K562 (cell line): Measurements from ENCODE around the gene APOL3. TPM values are rescaled to one million over a fixed set of nuclear protein-coding genes. Genes with fewer than 3 reads are reported as not detected.

Experiments used
- ATAC-seq: fragments of 200-7000 bp; cut with Tn5 transposase; 3 replicates; pipeline ENCODE4 v1.9.1; 2020; ENCODE audit warnings: moderate library complexity
- BruUV-seq: library from RNA; stranded (reverse); fragments of 400-500 nt; replicated peaks from 2 replicates; lab custom pipeline; 2021; lab: Mats Ljungman, UMichigan
- CTCF ChIA-PET: fragments of 300-600 bp; formaldehyde crosslinking; extraction: SDS; loops from one replicate; lab custom pipeline; 2021; ENCODE audit warnings: low intra/inter-chr PET ratio; lab: Yijun Ruan, JAX
- POLR2A ChIA-PET: fragments of 300-600, 350-650 bp; sonication (Branson Sonifier 250); formaldehyde crosslinking; extraction: SDS; loops from one replicate; lab custom pipeline; 2021; ENCODE audit warnings: antibody characterized with exemption, inconsistent platforms; lab: Yijun Ruan, JAX
- DNase-seq, 4 experiments: peaks; one replicate each; pipeline versions ENCODE4 v3.0.0 to v3.0.0-alpha.2; 2011 to 2018; ENCODE audit warnings: low spot score in 3 of 4, mixed read lengths in 3 of 4; ENCODE audit errors: extremely low read depth in 1 of 4
- FAIRE-seq: peaks from 2 replicates; lab custom pipeline; 2011; peaks lifted over from hg19 to GRCh38; lab: Jason Lieb, UNC
- H2AFZ ChIP-seq: 2 replicates; pipeline ENCODE4 v1.6.0; 2011; ENCODE audit warnings: low read depth, low read length, control low read depth, inconsistent platforms
- H3K27ac ChIP-seq: fragments of 200-600 bp; 3 replicates; pipeline ENCODE4 v1.8.0; 2011; ENCODE audit warnings: low read depth, mild to moderate bottlenecking, control low read depth, inconsistent platforms, low read length, moderate library complexity, mixed read lengths; ENCODE audit errors: extremely low read depth
- H3K27me3 ChIP-seq, 2 experiments: fragments of 300-600 bp in 1 of 2; 2 replicates in 1 of 2; 3 replicates in 1 of 2; pipeline versions ENCODE4 v1.6.0 to v1.8.0; 2011; ENCODE audit warnings: inconsistent platforms in 2 of 2, low read length in 2 of 2, mild to moderate bottlenecking in 1 of 2, mixed read lengths in 1 of 2, moderate library complexity in 1 of 2; ENCODE audit not compliant: control insufficient read depth in 2 of 2, insufficient read depth in 2 of 2
- H3K36me3 ChIP-seq: fragments of 300-600 bp; 3 replicates; pipeline ENCODE4 v1.8.0; 2011; ENCODE audit warnings: mild to moderate bottlenecking, low read length, inconsistent platforms; ENCODE audit not compliant: control insufficient read depth, insufficient read depth
- H3K4me1 ChIP-seq, 2 experiments: fragments of 200-600 bp in 1 of 2; replicated peaks in 1 of 2; 2 replicates in 1 of 2; 3 replicates in 1 of 2; pipeline versions ENCODE4 v1.5.1 to v1.8.0; 2011; ENCODE audit warnings: inconsistent platforms in 2 of 2, low read length in 2 of 2, mild to moderate bottlenecking in 1 of 2, mixed read lengths in 1 of 2, moderate library complexity in 1 of 2; ENCODE audit not compliant: control insufficient read depth in 2 of 2, insufficient read depth in 2 of 2
- H3K4me2 ChIP-seq: 2 replicates; pipeline ENCODE4 v1.6.1; 2011; ENCODE audit warnings: low read length, control low read depth, inconsistent platforms, mixed read lengths; ENCODE audit not compliant: insufficient read depth
- H3K4me3 ChIP-seq: fragments of 200-600 bp; sonication (generic), shearing (Covaris generic); 2 replicates; pipeline ENCODE4 v1.5.1; 2016; ENCODE audit warnings: control low read depth, inconsistent platforms
- H3K79me2 ChIP-seq: fragments of 200-600 bp; 3 replicates; pipeline ENCODE4 v1.8.0; 2011; ENCODE audit warnings: low read length, inconsistent platforms; ENCODE audit not compliant: control insufficient read depth, insufficient read depth
- H3K9ac ChIP-seq, 2 experiments: 2 replicates each; pipeline versions ENCODE4 v1.6.0 to v1.6.1; 2011; ENCODE audit warnings: low read depth in 2 of 2, low read length in 2 of 2, control low read depth in 1 of 2, inconsistent platforms in 1 of 2, mild to moderate bottlenecking in 1 of 2, mixed read lengths in 1 of 2; ENCODE audit not compliant: insufficient read depth in 1 of 2
- H3K9me1 ChIP-seq: one replicate; pipeline ENCODE4 v1.6.0; 2011; ENCODE audit warnings: inconsistent platforms, mild to moderate bottlenecking, low read length, moderate library complexity; ENCODE audit not compliant: control insufficient read depth, insufficient read depth
- H3K9me3 ChIP-seq: replicated peaks from 2 replicates; pipeline ENCODE4 v1.5.1; 2011; ENCODE audit warnings: low read depth, low read length, inconsistent platforms; ENCODE audit not compliant: control insufficient read depth, insufficient read depth
- H4K20me1 ChIP-seq: replicated peaks from 2 replicates; pipeline ENCODE4 v1.6.1; 2011; ENCODE audit warnings: low read length, inconsistent platforms, mixed read lengths; ENCODE audit not compliant: control insufficient read depth, insufficient read depth
- CBFA2T3 ChIP-seq: fragments of 450-650 bp; IDR thresholded peaks from 2 replicates; pipeline ENCODE4 v1.6.1; 2017
- HDAC2 ChIP-seq: fragments of 450-650 bp; IDR thresholded peaks from 2 replicates; pipeline ENCODE4 v1.6.1; 2016; ENCODE audit warnings: mild to moderate bottlenecking
- L3MBTL2 ChIP-seq: fragments of 450-650 bp; IDR thresholded peaks from 2 replicates; pipeline ENCODE4 v1.6.1; 2016; ENCODE audit warnings: mild to moderate bottlenecking, moderate library complexity
- NFE2 ChIP-seq: IDR thresholded peaks from 2 replicates; pipeline ENCODE4 v1.6.1; 2014; ENCODE audit warnings: antibody characterized with exemption, low read depth
- NFRKB ChIP-seq: fragments of 450-650 bp; IDR thresholded peaks from 2 replicates; pipeline ENCODE4 v1.6.1; 2016; ENCODE audit warnings: low read depth
- RBBP5 ChIP-seq: fragments of 200-600 bp; sonication (generic); IDR thresholded peaks from 2 replicates; pipeline ENCODE4 v1.6.1; 2012; ENCODE audit warnings: borderline replicate concordance, mild to moderate bottlenecking, low read length, control low read depth, inconsistent platforms; ENCODE audit not compliant: insufficient read depth, poor library complexity, severe bottlenecking
- ZNF3 ChIP-seq: fragments of 250-450 bp; sonication (Bioruptor Pico); IDR thresholded peaks from 2 replicates; pipeline ENCODE4 v1.5.0; 2021; ENCODE audit warnings: mild to moderate bottlenecking, moderate library complexity
- ZNF384 ChIP-seq: IDR thresholded peaks from 2 replicates; pipeline ENCODE4 v1.6.1; 2012; ENCODE audit warnings: low read depth, low read length, improper control_type of control experiment
- ZNF778 ChIP-seq: fragments of 450-650 bp; formaldehyde crosslinking; IDR thresholded peaks from 2 replicates; pipeline ENCODE4 v1.4.0; 2020; ENCODE audit warnings: mild to moderate bottlenecking, moderate library complexity
- WGBS: fragments of 100-300 bp; shearing (Covaris generic); methylation state at CpG from one replicate; pipeline ENCODE4 v1.1.6; 2016; ENCODE audit warnings: low coverage, mixed read lengths; ENCODE audit not compliant: insufficient coverage; ENCODE audit errors: missing lambda C conversion rate; 5-methylcytosine and 5-hydroxymethylcytosine counted together
- in situ Hi-C: fragments of 300-500 bp; cut with MboI; formaldehyde crosslinking; loops from 4 replicates; pipeline ENCODE4 v1.15.0; 2018; ENCODE audit warnings: inconsistent platforms, mixed read lengths
- intact Hi-C: fragments of 100-400 bp; cut with micrococcal nuclease; formaldehyde crosslinking; loops from 2 replicates; pipeline ENCODE4 v1.14.2; 2022
- polyA plus RNA-seq, 8 experiments: library from polyadenylated mRNA; depleted of rRNA in 4 of 8; stranded (reverse) in 5 of 8; unstranded in 3 of 8; fragments of >200 nt; fragmentation: Nextera tagmentation in 2 of 8; fragmentation: Illumina TruSeq in 1 of 8; extraction: Ambion mirVana in 2 of 8; extraction: Trizol in 1 of 8; gene quantifications; 2 replicates each; pipeline versions ENCODE4 v1.2.1 to v1.2.3, GENCODE V29; 2011 to 2014; ENCODE audit warnings: inconsistent platforms in 1 of 8, missing spikeins in 1 of 8
- total RNA-seq, 7 experiments: library from RNA; depleted of rRNA in 6 of 7; stranded (reverse); fragments of >200 nt in 6 of 7; fragmentation: Illumina TruSeq in 2 of 7; extraction: Trizol in 2 of 7; gene quantifications; 2 replicates each; pipeline versions ENCODE4 v1.2.1 to v1.2.3, GENCODE V29; 2011 to 2021; ENCODE audit warnings: low replicate concordance in 1 of 7
- TF ChIP-seq, protein P1 (sequence below): fragments of 250-450 bp; sonication (Bioruptor Pico); IDR thresholded peaks from 2 replicates; pipeline ENCODE4 v1.8.0; 2022; ENCODE audit warnings: inconsistent platforms

APOL3 gene
- total and polyA plus RNA-seq, 9 of the 15 experiments (the other 6 are each of a cell fraction or from before 2014, with no cell fraction given): 0.25 to 1.1 (median 0.56) TPM; not detected in 1

- Histone ChIP-seq H3K9ac (peak overlapping the region; percentile 38 to 73; a peak in 3 of 4 replicates), H3K36me3 (no peaks in the 10 kb centered on the region), H3K9me3 (no peaks in the 10 kb centered on the region), H3K27me3 (peaks cover 0 to 14% of the 10 kb centered on the region in 2 experiments; a peak in 2 of 5 replicates), H3K9me1 (no peaks in the 10 kb centered on the region), H3K4me3 (no peak overlapping the region), H3K27ac (peak overlapping the region; percentile 73), H4K20me1 (no peaks in the 10 kb centered on the region), H3K79me2 (no peaks in the 10 kb centered on the region), H3K4me1 (peaks cover 2 to 9% of the 10 kb centered on the region in 2 experiments; a peak in 4 of 5 replicates), H2AFZ (peak overlapping the region; percentile 99), H3K4me2 (peak overlapping the region; percentile 62)
- intact Hi-C loops (loop anchor here (1.0 to 5.0 kb wide), 4 partner anchors 57 to 772 kb away; no protein-coding TSS in a partner anchor), in situ Hi-C loops (loop anchor here (5.0 to 10.0 kb wide), 3 partner anchors 197 to 769 kb away; partner anchors contain the start of gene MB)
- POLR2A ChIA-PET: interaction anchor here (0.7 kb wide), 1 partner anchor 543 kb away, joined by 4 read pairs; no protein-coding TSS in a partner anchor
- FAIRE-seq: peak; percentile 94
- ATAC-seq: peak; percentile 98
- CTCF ChIA-PET: interaction anchor here (1.5 to 2.4 kb wide), 3 partner anchors 58 to 497 kb away, joined by 4 to 19 read pairs (median 12); no protein-coding TSS in a partner anchor
- 29% methylated on average over 28 of the region's 50 CpGs for WGBS
- peak; percentile 80 to 93 (median 88) for DNase-seq
- BruUV-seq: no TSS peak
- 0 out of 2 replicates have a peak, but pooled peaks have one; percentile 48 for TF ChIP-seq NFRKB
- TF ChIP-seq ZNF778 (CRISPR knock-in tag): no peak
- TF ChIP-seq RBBP5: no peak
- TF ChIP-seq ZNF3 (CRISPR knock-in tag): no peak
- no peak for TF ChIP-seq CBFA2T3
- TF ChIP-seq HDAC2: no peak
- peak; percentile 90 for TF ChIP-seq NFE2
- TF ChIP-seq ZNF384: no peak
- TF ChIP-seq, protein P1, sequence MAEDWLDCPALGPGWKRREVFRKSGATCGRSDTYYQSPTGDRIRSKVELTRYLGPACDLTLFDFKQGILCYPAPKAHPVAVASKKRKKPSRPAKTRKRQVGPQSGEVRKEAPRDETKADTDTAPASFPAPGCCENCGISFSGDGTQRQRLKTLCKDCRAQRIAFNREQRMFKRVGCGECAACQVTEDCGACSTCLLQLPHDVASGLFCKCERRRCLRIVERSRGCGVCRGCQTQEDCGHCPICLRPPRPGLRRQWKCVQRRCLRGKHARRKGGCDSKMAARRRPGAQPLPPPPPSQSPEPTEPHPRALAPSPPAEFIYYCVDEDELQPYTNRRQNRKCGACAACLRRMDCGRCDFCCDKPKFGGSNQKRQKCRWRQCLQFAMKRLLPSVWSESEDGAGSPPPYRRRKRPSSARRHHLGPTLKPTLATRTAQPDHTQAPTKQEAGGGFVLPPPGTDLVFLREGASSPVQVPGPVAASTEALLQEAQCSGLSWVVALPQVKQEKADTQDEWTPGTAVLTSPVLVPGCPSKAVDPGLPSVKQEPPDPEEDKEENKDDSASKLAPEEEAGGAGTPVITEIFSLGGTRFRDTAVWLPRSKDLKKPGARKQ (CRISPR knock-in tag): no peak
- TF ChIP-seq L3MBTL2: peak; percentile 90
Measured at GRCh38 chr22:36123673-36124630, 36.6 kb downstream of the APOL3 start.
